Measurements from ENCODE around the gene OSBPL7.

OSBPL7 gene

GRCh38 chr17:47823519-47823918 lies 1.9 kb upstream of the OSBPL7 start:
- no peak overlapping the region for H3K4me3 ChIP-seq (ENCODE audit: low read depth, low read length)
- TF ChIP-seq, protein P1, sequence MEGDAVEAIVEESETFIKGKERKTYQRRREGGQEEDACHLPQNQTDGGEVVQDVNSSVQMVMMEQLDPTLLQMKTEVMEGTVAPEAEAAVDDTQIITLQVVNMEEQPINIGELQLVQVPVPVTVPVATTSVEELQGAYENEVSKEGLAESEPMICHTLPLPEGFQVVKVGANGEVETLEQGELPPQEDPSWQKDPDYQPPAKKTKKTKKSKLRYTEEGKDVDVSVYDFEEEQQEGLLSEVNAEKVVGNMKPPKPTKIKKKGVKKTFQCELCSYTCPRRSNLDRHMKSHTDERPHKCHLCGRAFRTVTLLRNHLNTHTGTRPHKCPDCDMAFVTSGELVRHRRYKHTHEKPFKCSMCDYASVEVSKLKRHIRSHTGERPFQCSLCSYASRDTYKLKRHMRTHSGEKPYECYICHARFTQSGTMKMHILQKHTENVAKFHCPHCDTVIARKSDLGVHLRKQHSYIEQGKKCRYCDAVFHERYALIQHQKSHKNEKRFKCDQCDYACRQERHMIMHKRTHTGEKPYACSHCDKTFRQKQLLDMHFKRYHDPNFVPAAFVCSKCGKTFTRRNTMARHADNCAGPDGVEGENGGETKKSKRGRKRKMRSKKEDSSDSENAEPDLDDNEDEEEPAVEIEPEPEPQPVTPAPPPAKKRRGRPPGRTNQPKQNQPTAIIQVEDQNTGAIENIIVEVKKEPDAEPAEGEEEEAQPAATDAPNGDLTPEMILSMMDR (IDR thresholded peaks at IDR 0.05; ENCODE audit: control insufficient read depth, extremely low read depth, insufficient read depth): no peak
- DNase-seq (ENCODE audit: low read depth): no peak

- H3K4me3 ChIP-seq (ENCODE audit: low read depth, low read length): no peak overlapping the region
- TF ChIP-seq, protein P1 (IDR thresholded peaks at IDR 0.05; ENCODE audit: control insufficient read depth, extremely low read depth, insufficient read depth): no peak
These were observed 1.2 kb upstream of the OSBPL7 start for GRCh38 chr17:47822785-47823184.

GRCh38 chr17:47821031-47821423 lies 567 bp downstream of the OSBPL7 start:
- DNase-seq (ENCODE audit: low read depth): no peak
- TF ChIP-seq, protein P1 (IDR thresholded peaks at IDR 0.05; ENCODE audit: control insufficient read depth, extremely low read depth, insufficient read depth): no peak
- peak overlapping the region; percentile 40 for H3K4me3 ChIP-seq (ENCODE audit: low read depth, low read length)

More at GRCh38 chr17:47822785-47823184, 1.2 kb upstream of the OSBPL7 start:
- no peak for DNase-seq (ENCODE audit: low read depth)

DNA sequence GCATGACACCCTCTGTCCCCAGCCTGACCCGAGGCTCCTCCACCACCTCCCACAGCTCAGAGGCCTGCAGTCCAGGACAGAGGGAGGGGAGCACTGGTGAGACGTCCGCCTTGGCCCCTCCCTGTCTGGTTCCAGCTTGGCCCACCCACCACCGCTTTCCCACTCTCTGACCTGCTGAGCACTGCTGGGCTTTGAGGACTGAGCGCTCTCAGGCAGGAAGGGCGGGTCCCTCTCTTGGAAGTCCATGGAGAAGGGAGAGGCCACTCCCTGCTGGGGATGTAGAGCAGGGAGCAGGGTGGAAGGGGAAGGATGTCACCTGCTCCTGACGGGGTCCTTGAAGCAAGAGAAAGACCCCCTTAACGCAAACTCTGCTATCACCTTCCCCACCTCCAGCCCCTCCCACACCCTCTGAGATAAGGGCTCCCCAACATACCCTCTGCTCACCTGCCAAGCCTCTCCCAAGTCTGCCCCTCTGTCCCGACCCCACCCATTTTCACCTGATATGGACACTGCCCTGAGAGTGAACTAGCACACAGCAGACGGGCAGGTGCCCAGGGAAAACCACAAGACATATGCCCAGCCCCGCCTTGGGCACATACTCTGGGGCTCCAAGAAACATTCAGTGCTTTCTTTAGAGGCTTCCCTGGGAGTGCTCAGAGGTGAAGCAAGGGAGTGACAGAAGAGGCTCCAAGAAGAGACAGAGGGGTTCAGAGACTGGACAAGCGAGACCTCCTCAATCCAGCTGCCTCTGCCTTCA lies 1.4 kb downstream of the OSBPL7 start:
- no peak for DNase-seq (ENCODE audit: low read depth)
- TF ChIP-seq, protein P1 (IDR thresholded peaks at IDR 0.05; ENCODE audit: control insufficient read depth, extremely low read depth, insufficient read depth): no peak
- H3K4me3 ChIP-seq (ENCODE audit: low read depth, low read length): no peak overlapping the region

- H3K4me3 ChIP-seq (ENCODE audit: low read depth, low read length): no peak overlapping the region
- TF ChIP-seq, protein P1 (IDR thresholded peaks at IDR 0.05; ENCODE audit: control insufficient read depth, extremely low read depth, insufficient read depth): no peak
- no peak for DNase-seq (ENCODE audit: low read depth)
These were observed 2.1 kb downstream of the OSBPL7 start for GRCh38 chr17:47819475-47819874.

DNA sequence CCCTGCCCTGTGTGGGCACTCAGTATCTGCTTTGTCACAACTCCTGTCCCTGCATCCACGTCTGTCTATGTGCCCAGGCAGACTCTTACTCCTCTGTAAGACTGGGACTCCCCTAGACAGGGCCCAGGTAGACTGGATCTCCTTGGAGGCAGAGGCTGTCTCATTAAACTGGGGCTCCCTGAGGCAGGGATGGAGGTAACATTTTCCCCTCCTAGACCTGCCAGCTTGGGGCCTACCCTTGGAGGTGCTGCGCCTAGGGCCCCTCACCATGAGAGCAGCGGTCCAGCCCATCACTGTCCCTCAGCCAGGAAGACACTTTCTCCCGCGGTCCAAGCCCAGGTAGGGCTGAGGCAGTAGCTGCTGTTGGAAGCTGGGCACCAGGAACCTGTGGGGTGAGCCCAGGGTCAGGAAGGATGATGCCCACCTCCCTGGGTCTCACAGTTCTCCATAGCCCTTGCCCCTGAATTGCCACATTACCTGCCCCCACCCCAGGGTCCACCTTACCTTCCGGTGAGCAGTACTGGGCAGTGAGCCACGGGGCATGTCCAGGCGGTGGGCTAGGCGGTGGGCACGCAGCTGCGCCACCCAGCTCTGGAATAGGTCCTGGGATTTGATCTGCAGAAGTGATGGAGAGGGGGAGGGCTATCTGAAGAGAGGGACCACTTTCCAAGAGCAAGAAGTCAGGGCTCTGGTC lies 3.4 kb downstream of the OSBPL7 start:
- DNase-seq (ENCODE audit: low read depth): no peak
- no peak overlapping the region for H3K4me3 ChIP-seq (ENCODE audit: low read depth, low read length)
- TF ChIP-seq, protein P1 (IDR thresholded peaks at IDR 0.05; ENCODE audit: control insufficient read depth, extremely low read depth, insufficient read depth): no peak
